ENCODE data around the gene NEGR1. TPM values are rescaled to one million over a fixed set of nuclear protein-coding genes. Genes with fewer than 3 reads are reported as not detected.

The NEGR1 gene
- total RNA-seq, 1 experiment from 2014 or later, result 0.05 TPM

- Histone ChIP-seq H3K9ac (ENCODE audit: low read length) (no peak overlapping the region), H3K36me3 (ENCODE audit: control insufficient read depth in 1 of 2, insufficient read depth in 2 of 2, low read length in 2 of 2) (no peaks in the 10 kb centered on the region), H3K4me3 (replicated peaks in 1 of 2; ENCODE audit: low read depth in 1 of 2, low read length in 2 of 2) (no peak overlapping the region), H4K20me1 (ENCODE audit: insufficient read depth) (no peaks in the 10 kb centered on the region), H3K4me2 (ENCODE audit: low read length) (no peak overlapping the region), H3K27me3 (ENCODE audit: insufficient read depth, low read length) (no peaks in the 10 kb centered on the region), H3K9me2 (ENCODE audit: insufficient read depth) (no peaks in the 10 kb centered on the region), H3K9me3 (ENCODE audit: control insufficient read depth in 1 of 2, insufficient read depth in 1 of 2, low read depth in 1 of 2, low read length in 2 of 2) (peaks cover 4 to 8% of the 10 kb centered on the region in 2 experiments; a peak in 2 of 4 replicates), H3K27ac (ENCODE audit: low read depth, low read length) (no peak overlapping the region), H2AFZ (ENCODE audit: low read depth, low read length, poor library complexity, severe bottlenecking) (no peak overlapping the region), H3K4me1 (ENCODE audit: control insufficient read depth in 1 of 2, insufficient read depth in 2 of 2, low read length in 2 of 2) (no peaks in the 10 kb centered on the region), H3K79me2 (ENCODE audit: insufficient read depth, low read length) (no peaks in the 10 kb centered on the region)
- ATAC-seq (no peak), DNase-seq (ENCODE audit: low read depth, low spot score) (no peak)
- POLR2A ChIA-PET, result no interaction called here
- RAD21 ChIA-PET (ENCODE audit: low non-redundant PET in 1 of 2, low total read pairs in 2 of 2, uncharacterized antibody in 2 of 2, unreplicated experiment in 2 of 2), result no interaction called here
- no peak for TF ChIP-seq CTCF (IDR thresholded peaks at IDR 0.05 in 2 of 3, conservative IDR thresholded peaks at IDR 0.05 in 1 of 3; ENCODE audit: borderline replicate concordance in 1 of 3, insufficient read depth in 1 of 3, low read depth in 2 of 3, low read length in 2 of 3)
- no peak for TF ChIP-seq EGR1 (IDR thresholded peaks at IDR 0.05; ENCODE audit: low read depth)
- no peak for TF ChIP-seq CEBPB (IDR thresholded peaks at IDR 0.05; ENCODE audit: low read depth)
- no peak for TF ChIP-seq EZH2 (IDR thresholded peaks at IDR 0.05)
- no peak for TF ChIP-seq ZBTB33 (IDR thresholded peaks at IDR 0.05; ENCODE audit: extremely low read depth, insufficient replicate concordance, low read length)
- TF ChIP-seq TCF7L2 (IDR thresholded peaks at IDR 0.05; ENCODE audit: borderline replicate concordance, extremely low read depth, insufficient read depth, insufficient read length), result no peak
- TF ChIP-seq SRF (IDR thresholded peaks at IDR 0.05; ENCODE audit: low read depth), result no peak
- no peak for TF ChIP-seq SP1 (IDR thresholded peaks at IDR 0.05; ENCODE audit: low read depth)
- no peak for TF ChIP-seq ATF3 (IDR thresholded peaks at IDR 0.05)
- no peak for TF ChIP-seq ZFX (IDR thresholded peaks at IDR 0.05)
- BruUV-seq (replicated peaks), result no TSS peak
- CTCF ChIA-PET, result no interaction called here
- intact Hi-C loops (cut with micrococcal nuclease), result no loop called here
Observed at GRCh38 chr1:72060466-72061245, 221.7 kb downstream of the NEGR1 start.
